Body of pancreas (tissue), 4 donors: ENCODE results near the gene NFIA.

Experiments
- POLR2A ChIP-seq, 3 donors: fragments of 450-650 bp; IDR thresholded peaks; one replicate each; pipeline ENCODE4 v1.6.1; 2016; ENCODE audit warnings: antibody characterized with exemption in 3 of 3, mild to moderate bottlenecking in 2 of 3
- TF ChIP-seq, protein P1 (sequence below), 7 experiments: fragments of 450-650 bp in 4 of 7; fragments of 200-600 bp in 3 of 7; sonication (generic) in 3 of 7; IDR thresholded peaks; one replicate each; pipeline ENCODE4 v1.5.1; 2016 to 2019; ENCODE audit warnings: antibody characterized with exemption in 7 of 7

- TF ChIP-seq, protein P1, sequence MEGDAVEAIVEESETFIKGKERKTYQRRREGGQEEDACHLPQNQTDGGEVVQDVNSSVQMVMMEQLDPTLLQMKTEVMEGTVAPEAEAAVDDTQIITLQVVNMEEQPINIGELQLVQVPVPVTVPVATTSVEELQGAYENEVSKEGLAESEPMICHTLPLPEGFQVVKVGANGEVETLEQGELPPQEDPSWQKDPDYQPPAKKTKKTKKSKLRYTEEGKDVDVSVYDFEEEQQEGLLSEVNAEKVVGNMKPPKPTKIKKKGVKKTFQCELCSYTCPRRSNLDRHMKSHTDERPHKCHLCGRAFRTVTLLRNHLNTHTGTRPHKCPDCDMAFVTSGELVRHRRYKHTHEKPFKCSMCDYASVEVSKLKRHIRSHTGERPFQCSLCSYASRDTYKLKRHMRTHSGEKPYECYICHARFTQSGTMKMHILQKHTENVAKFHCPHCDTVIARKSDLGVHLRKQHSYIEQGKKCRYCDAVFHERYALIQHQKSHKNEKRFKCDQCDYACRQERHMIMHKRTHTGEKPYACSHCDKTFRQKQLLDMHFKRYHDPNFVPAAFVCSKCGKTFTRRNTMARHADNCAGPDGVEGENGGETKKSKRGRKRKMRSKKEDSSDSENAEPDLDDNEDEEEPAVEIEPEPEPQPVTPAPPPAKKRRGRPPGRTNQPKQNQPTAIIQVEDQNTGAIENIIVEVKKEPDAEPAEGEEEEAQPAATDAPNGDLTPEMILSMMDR (IDR thresholded peaks at IDR 0.05): no peak
- no peak for TF ChIP-seq POLR2A (IDR thresholded peaks at IDR 0.05)
Measured at GRCh38 chr1:61358770-61359455, 276.6 kb downstream of the NFIA start.
